Uterus (tissue), 2 donors: ENCODE data around the gene COL4A6.

Source experiments
- CTCF ChIP-seq, 4 experiments: fragments of 200-600 bp in 2 of 4; fragments of 450-650 bp in 2 of 4; sonication (generic) in 2 of 4; IDR thresholded peaks; one replicate each; pipeline ENCODE4 v1.5.1; 2016 to 2019; ENCODE audit warnings: antibody characterized with exemption in 4 of 4, mild to moderate bottlenecking in 2 of 4, moderate library complexity in 1 of 4
- POLR2A ChIP-seq, 2 donors: fragments of 450-650 bp; IDR thresholded peaks; one replicate each; pipeline ENCODE4 v1.6.1; 2016; ENCODE audit warnings: antibody characterized with exemption in 2 of 2, mild to moderate bottlenecking in 1 of 2, moderate library complexity in 1 of 2

DNA sequence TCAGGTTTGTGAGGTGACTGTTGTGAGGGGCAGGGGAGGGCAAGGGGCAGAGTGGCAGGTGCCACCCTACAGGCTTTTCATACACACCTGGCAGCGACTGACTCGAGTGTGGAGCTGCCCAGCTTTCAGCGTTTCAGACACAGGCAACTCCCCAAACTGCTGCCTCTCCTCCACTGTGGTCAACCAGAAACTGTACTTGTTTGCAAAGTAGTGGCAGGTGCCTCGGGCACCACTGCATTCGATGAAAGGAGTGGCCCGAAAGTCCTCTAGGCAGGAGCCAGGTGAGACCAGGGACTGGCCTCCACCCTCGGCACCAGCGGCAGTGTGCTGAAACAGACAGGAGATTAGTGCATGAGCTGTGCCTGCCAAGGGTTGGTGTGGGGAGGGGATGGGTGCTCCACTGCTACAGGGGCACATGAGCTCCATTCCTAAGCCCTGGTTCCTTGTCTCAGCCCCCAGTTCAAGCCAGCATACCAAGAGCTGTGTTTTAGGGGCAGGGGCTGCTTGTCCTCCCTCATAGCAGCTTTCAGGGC lies 281.2 kb downstream of the COL4A6 start:
- TF ChIP-seq CTCF (IDR thresholded peaks at IDR 0.05), result no peak
- TF ChIP-seq POLR2A (IDR thresholded peaks at IDR 0.05), result no peak
